Endometrium (tissue), 2 donors: ENCODE results near the gene COL4A2.

Source experiments
- FAIRE-seq: peaks from 2 replicates; lab custom pipeline; 2012; peaks lifted over from hg19 to GRCh38; lab: Jason Lieb, UNC
- donor health status: control.
- donor health status: control.

COL4A2 gene

GRCh38 chr13:110560601-110561343 is 253.7 kb downstream of the COL4A2 start:
- no peak for FAIRE-seq

- FAIRE-seq, result no peak
Observed at GRCh38 chr13:110561344-110562035, 254.4 kb downstream of the COL4A2 start, which contains the start of gene RAB20. Gene RAB20 (minus strand): TSS chr13:110561722. CDS start chr13:110561519, 203 bp downstream.

- no peak for FAIRE-seq
Observed at GRCh38 chr13:110562036-110562597, 255.0 kb downstream of the COL4A2 start.
